GM12878 (cell line): ENCODE results near the gene CTNNA3. TPM values are rescaled to one million over a fixed set of nuclear protein-coding genes. Genes with fewer than 3 reads are reported as not detected.

Experiments used
- ATAC-seq: fragments of 200-7000 bp; cut with Tn5 transposase; 3 replicates; pipeline ENCODE4 v1.9.1; 2020; ENCODE audit warnings: mild to moderate bottlenecking, moderate library complexity
- BruUV-seq: library from RNA; stranded (reverse); fragments of 400-500 nt; replicated peaks from 2 replicates; lab custom pipeline; 2021; lab: Mats Ljungman, UMichigan
- CTCF ChIA-PET: fragments of 300-600 bp; sonication (Branson Sonifier 250); formaldehyde crosslinking; extraction: SDS; loops from one replicate; lab custom pipeline; 2021; ENCODE audit warnings: inconsistent platforms; lab: Yijun Ruan, JAX
- POLR2A ChIA-PET: fragments of 350-600 bp; formaldehyde crosslinking; extraction: SDS; loops from one replicate; lab custom pipeline; 2021; ENCODE audit warnings: inconsistent platforms; lab: Charles Lee
- RAD21 ChIA-PET: fragments of 300-600 bp; sonication (Branson Sonifier 250); formaldehyde crosslinking; loops from one replicate; lab custom pipeline; 2023; ENCODE audit warnings: antibody characterized with exemption; ENCODE audit not compliant: unreplicated experiment; lab: Charles Lee
- SMC1A ChIA-PET: fragments of 300-600 bp; sonication (Branson Sonifier 250); formaldehyde crosslinking; loops from one replicate; lab custom pipeline; 2023; ENCODE audit not compliant: unreplicated experiment, uncharacterized antibody; lab: Charles Lee
- DNase-seq: peaks from one replicate; pipeline ENCODE4 v3.0.0-alpha.2; 2011; ENCODE audit warnings: low read depth, low spot score
- FAIRE-seq: peaks from 3 replicates; lab custom pipeline; 2011; peaks lifted over from hg19 to GRCh38; lab: Jason Lieb, UNC
- H2AFZ ChIP-seq: 2 replicates; pipeline ENCODE4 v1.6.0; 2011; ENCODE audit warnings: low read depth, low read length, control low read depth; ENCODE audit not compliant: control insufficient read depth
- H3K27ac ChIP-seq: 2 replicates; pipeline ENCODE4 v1.5.1; 2011; ENCODE audit warnings: control low read depth; ENCODE audit not compliant: control insufficient read depth, insufficient read depth
- H3K27me3 ChIP-seq, 2 experiments: replicated peaks in 1 of 2; 2 replicates each; pipeline versions ENCODE4 v1.6.0 to v1.6.1; 2011; ENCODE audit warnings: low read length in 1 of 2; ENCODE audit not compliant: control insufficient read depth in 2 of 2, insufficient read depth in 2 of 2
- H3K36me3 ChIP-seq, 2 experiments: 2 replicates each; pipeline ENCODE4 v1.5.1; 2011; ENCODE audit warnings: low read length in 1 of 2; ENCODE audit not compliant: control insufficient read depth in 2 of 2, insufficient read depth in 2 of 2
- H3K4me1 ChIP-seq: 2 replicates; pipeline ENCODE4 v1.6.1; 2011; ENCODE audit warnings: mild to moderate bottlenecking, low read length, moderate library complexity, mixed read lengths; ENCODE audit not compliant: control insufficient read depth, insufficient read depth
- H3K4me2 ChIP-seq: 2 replicates; pipeline ENCODE4 v1.6.0; 2011; ENCODE audit warnings: control low read depth; ENCODE audit not compliant: control insufficient read depth, insufficient read depth
- H3K4me3 ChIP-seq: fragments of 200-600 bp; sonication (generic); 2 replicates; pipeline ENCODE4 v1.5.1; 2016
- H3K79me2 ChIP-seq: 2 replicates; pipeline ENCODE4 v1.6.0; 2011; ENCODE audit warnings: low read length; ENCODE audit not compliant: control insufficient read depth, insufficient read depth
- H3K9ac ChIP-seq: 2 replicates; pipeline ENCODE4 v1.8.0; 2011; ENCODE audit warnings: low read length, control low read depth, mixed read lengths; ENCODE audit not compliant: control insufficient read depth, insufficient read depth
- H3K9me3 ChIP-seq: replicated peaks from 3 replicates; pipeline ENCODE4 v1.5.1; 2011; ENCODE audit warnings: mild to moderate bottlenecking, low read length; ENCODE audit not compliant: control insufficient read depth, insufficient read depth
- H4K20me1 ChIP-seq: 2 replicates; pipeline ENCODE4 v1.6.0; 2011; ENCODE audit not compliant: control insufficient read depth, insufficient read depth
- HDAC6 ChIP-seq: fragments of 200-600 bp; sonication (generic); IDR thresholded peaks from one replicate; pipeline ENCODE4 v1.8.0; 2017; ENCODE audit warnings: antibody characterized with exemption; ENCODE audit not compliant: unreplicated experiment
- RAD51 ChIP-seq: fragments of 450-650 bp; IDR thresholded peaks from 2 replicates; pipeline ENCODE4 v1.6.1; 2016; ENCODE audit warnings: moderate library complexity, mild to moderate bottlenecking, inconsistent platforms
- SUZ12 ChIP-seq: fragments of 200-600 bp; sonication (generic); IDR thresholded peaks from one replicate; pipeline ENCODE4 v1.6.1; 2018; ENCODE audit warnings: antibody characterized with exemption, mild to moderate bottlenecking; ENCODE audit not compliant: unreplicated experiment
- ZNF24 ChIP-seq: fragments of 450-650 bp; IDR thresholded peaks from 2 replicates; pipeline ENCODE4 v1.6.1; 2017; ENCODE audit warnings: antibody characterized with exemption, mild to moderate bottlenecking
- WGBS: methylation state at CpG from one replicate; pipeline ENCODE4 v1.1.6; 2016; ENCODE audit warnings: low lambda C conversion rate; ENCODE audit not compliant: insufficient replicate concordance, insufficient coverage; ENCODE audit errors: missing lambda C conversion rate; 5-methylcytosine and 5-hydroxymethylcytosine counted together
- in situ Hi-C: fragments of 300-500 bp; cut with MboI; formaldehyde crosslinking; loops from 9 replicates; pipeline ENCODE4 v1.14.3; 2018; ENCODE audit warnings: mixed read lengths
- intact Hi-C: fragments of 100-400 bp; cut with micrococcal nuclease; formaldehyde crosslinking; loops from one replicate; pipeline ENCODE4 v1.14.2; 2022; ENCODE audit not compliant: unreplicated experiment
- polyA plus RNA-seq, 11 experiments: library from polyadenylated mRNA; depleted of rRNA in 4 of 11; unstranded in 6 of 11; stranded (reverse) in 5 of 11; fragments of >200 nt; fragmentation: Nextera tagmentation in 4 of 11; fragmentation: Illumina TruSeq in 1 of 11; extraction: Ambion mirVana in 4 of 11; extraction: Trizol in 1 of 11; gene quantifications; 1 replicate in 1 of 11; 2 replicates in 10 of 11; pipeline versions ENCODE4 v1.2.1 to v1.2.3, GENCODE V29; 2011 to 2016; ENCODE audit warnings: inconsistent platforms in 2 of 11, missing spikeins in 2 of 11, low read depth in 1 of 11
- total RNA-seq, 4 experiments: library from RNA; depleted of rRNA in 3 of 4; stranded (reverse); fragments of >200 nt in 3 of 4; fragmentation: Illumina TruSeq in 1 of 4; extraction: Trizol in 1 of 4; gene quantifications; 2 replicates each; pipeline versions ENCODE4 v1.2.1 to v1.2.3, GENCODE V29; 2013 to 2021
- TF ChIP-seq, protein P1 (sequence below): fragments of 450-650 bp; IDR thresholded peaks from 2 replicates; pipeline ENCODE4 v1.6.1; 2014; ENCODE audit warnings: mild to moderate bottlenecking
- TF ChIP-seq, protein P2 (sequence below): fragments of 450-650 bp; IDR thresholded peaks from 2 replicates; pipeline ENCODE4 v1.6.1; 2018; ENCODE audit warnings: mild to moderate bottlenecking, low read depth, moderate library complexity; ENCODE audit not compliant: partially characterized antibody
- TF ChIP-seq, protein P3 (sequence below): fragments of 450-650 bp; IDR thresholded peaks from 2 replicates; pipeline ENCODE4 v1.6.1; 2017; ENCODE audit warnings: low read depth, mild to moderate bottlenecking, moderate library complexity

The CTNNA3 gene
- total and polyA plus RNA-seq, 10 of the 15 experiments (the other 5 are each of a cell fraction or from before 2014, with no cell fraction given) = under 0.01 to 4.5 (median 0.22) TPM; not detected in 2

DNA sequence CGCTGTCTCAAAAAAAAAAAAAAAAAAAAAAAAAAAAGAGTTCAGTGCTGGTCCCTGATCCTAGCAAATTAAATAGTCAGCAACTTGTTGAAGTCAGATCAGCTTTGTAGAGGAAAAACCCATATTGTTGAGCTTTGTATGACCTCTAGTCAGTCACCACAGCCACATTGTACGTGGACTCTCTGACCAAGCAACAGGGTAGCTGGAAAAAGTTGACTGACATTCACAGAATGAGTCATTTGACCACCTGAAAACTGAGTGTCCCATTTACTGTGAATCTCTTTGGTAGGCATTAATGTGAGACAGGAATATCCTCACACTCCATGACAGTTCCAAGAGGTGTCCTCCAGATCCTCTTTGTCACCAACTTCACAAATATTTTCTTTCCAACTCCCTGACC, 399.1 kb downstream of the CTNNA3 start:
- no peaks in the 10 kb centered on the region for H3K79me2 ChIP-seq
- in situ Hi-C loops = no loop called here
- no peak for FAIRE-seq
- no peak overlapping the region for H3K4me3 ChIP-seq
- RAD21 ChIA-PET = no interaction called here
- POLR2A ChIA-PET = no interaction called here
- BruUV-seq = no TSS peak
- no peaks in the 10 kb centered on the region for H3K36me3 ChIP-seq
- no peaks in the 10 kb centered on the region for H3K27me3 ChIP-seq
- intact Hi-C loops = no loop called here
- CTCF ChIA-PET = interaction anchor here (2.1 kb wide), 1 partner anchor 9 kb away, joined by 6 read pairs; no protein-coding TSS in a partner anchor
- ATAC-seq = no peak
- no peaks in the 10 kb centered on the region for H4K20me1 ChIP-seq
- TF ChIP-seq HDAC6 (no peak), RAD51 (no peak), SUZ12 (no peak), ZNF24 (no peak)
- TF ChIP-seq, protein P1, sequence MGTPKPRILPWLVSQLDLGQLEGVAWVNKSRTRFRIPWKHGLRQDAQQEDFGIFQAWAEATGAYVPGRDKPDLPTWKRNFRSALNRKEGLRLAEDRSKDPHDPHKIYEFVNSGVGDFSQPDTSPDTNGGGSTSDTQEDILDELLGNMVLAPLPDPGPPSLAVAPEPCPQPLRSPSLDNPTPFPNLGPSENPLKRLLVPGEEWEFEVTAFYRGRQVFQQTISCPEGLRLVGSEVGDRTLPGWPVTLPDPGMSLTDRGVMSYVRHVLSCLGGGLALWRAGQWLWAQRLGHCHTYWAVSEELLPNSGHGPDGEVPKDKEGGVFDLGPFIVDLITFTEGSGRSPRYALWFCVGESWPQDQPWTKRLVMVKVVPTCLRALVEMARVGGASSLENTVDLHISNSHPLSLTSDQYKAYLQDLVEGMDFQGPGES = no peak
- TF ChIP-seq, protein P2, sequence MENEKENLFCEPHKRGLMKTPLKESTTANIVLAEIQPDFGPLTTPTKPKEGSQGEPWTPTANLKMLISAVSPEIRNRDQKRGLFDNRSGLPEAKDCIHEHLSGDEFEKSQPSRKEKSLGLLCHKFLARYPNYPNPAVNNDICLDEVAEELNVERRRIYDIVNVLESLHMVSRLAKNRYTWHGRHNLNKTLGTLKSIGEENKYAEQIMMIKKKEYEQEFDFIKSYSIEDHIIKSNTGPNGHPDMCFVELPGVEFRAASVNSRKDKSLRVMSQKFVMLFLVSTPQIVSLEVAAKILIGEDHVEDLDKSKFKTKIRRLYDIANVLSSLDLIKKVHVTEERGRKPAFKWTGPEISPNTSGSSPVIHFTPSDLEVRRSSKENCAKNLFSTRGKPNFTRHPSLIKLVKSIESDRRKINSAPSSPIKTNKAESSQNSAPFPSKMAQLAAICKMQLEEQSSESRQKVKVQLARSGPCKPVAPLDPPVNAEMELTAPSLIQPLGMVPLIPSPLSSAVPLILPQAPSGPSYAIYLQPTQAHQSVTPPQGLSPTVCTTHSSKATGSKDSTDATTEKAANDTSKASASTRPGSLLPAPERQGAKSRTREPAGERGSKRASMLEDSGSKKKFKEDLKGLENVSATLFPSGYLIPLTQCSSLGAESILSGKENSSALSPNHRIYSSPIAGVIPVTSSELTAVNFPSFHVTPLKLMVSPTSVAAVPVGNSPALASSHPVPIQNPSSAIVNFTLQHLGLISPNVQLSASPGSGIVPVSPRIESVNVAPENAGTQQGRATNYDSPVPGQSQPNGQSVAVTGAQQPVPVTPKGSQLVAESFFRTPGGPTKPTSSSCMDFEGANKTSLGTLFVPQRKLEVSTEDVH = no peak
- TF ChIP-seq, protein P3, sequence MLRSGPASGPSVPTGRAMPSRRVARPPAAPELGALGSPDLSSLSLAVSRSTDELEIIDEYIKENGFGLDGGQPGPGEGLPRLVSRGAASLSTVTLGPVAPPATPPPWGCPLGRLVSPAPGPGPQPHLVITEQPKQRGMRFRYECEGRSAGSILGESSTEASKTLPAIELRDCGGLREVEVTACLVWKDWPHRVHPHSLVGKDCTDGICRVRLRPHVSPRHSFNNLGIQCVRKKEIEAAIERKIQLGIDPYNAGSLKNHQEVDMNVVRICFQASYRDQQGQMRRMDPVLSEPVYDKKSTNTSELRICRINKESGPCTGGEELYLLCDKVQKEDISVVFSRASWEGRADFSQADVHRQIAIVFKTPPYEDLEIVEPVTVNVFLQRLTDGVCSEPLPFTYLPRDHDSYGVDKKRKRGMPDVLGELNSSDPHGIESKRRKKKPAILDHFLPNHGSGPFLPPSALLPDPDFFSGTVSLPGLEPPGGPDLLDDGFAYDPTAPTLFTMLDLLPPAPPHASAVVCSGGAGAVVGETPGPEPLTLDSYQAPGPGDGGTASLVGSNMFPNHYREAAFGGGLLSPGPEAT = no peak
- WGBS = 0% methylated on average over 1 of the region's 2 CpGs
- no peak overlapping the region for H3K4me2 ChIP-seq
- H3K9ac ChIP-seq = no peak overlapping the region
- SMC1A ChIA-PET = interaction anchor here (1.4 kb wide), 1 partner anchor 9 kb away, joined by 3 read pairs; no protein-coding TSS in a partner anchor
- no peaks in the 10 kb centered on the region for H3K4me1 ChIP-seq
- H3K27ac ChIP-seq = no peak overlapping the region
- no peaks in the 10 kb centered on the region for H3K9me3 ChIP-seq
- H2AFZ ChIP-seq = no peak overlapping the region
- no peak for DNase-seq
